Urothelium cell line (cell line): ENCODE measurements around the gene COL5A1.
"Not testable (repeated sequence)": the region's sequence is repeated elsewhere in the genome, so short reads cannot be mapped to it uniquely, and the experiment has no call there.

ENCODE experiments used
- DNase-seq: peaks from one replicate; pipeline ENCODE4 v3.0.0; 2011; ENCODE audit warnings: low spot score, mixed read lengths
- FAIRE-seq: peaks from 2 replicates; lab custom pipeline; 2011; peaks lifted over from hg19 to GRCh38; lab: Jason Lieb, UNC

The COL5A1 gene

GRCh38 chr9:134705786-134706185, 64.2 kb downstream of the COL5A1 start:
- FAIRE-seq, result no peak

GRCh38 chr9:134706522-134706921, 64.9 kb downstream of the COL5A1 start:
- DNase-seq (no peak), FAIRE-seq (no peak)

More at GRCh38 chr9:134705786-134706185, 64.2 kb downstream of the COL5A1 start:
- DNase-seq, result no peak

- FAIRE-seq (no peak), DNase-seq (no peak)
These were observed 65.6 kb downstream of the COL5A1 start for GRCh38 chr9:134707031-134707680.

GRCh38 chr9:134707731-134708671, 66.4 kb downstream of the COL5A1 start:
- DNase-seq (no peak), FAIRE-seq (no peak)

GRCh38 chr9:134708672-134709038, 67.1 kb downstream of the COL5A1 start:
- FAIRE-seq (no peak), DNase-seq (no peak)

- no peak for FAIRE-seq
These were observed 68.1 kb downstream of the COL5A1 start for GRCh38 chr9:134709512-134710270.

GRCh38 chr9:134710271-134710540, 68.6 kb downstream of the COL5A1 start:
- DNase-seq, result no peak
- no peak for FAIRE-seq

More at GRCh38 chr9:134709512-134710270, 68.1 kb downstream of the COL5A1 start:
- DNase-seq, result peak; percentile 54

GRCh38 chr9:134710901-134711300, 69.3 kb downstream of the COL5A1 start:
- FAIRE-seq (no peak), DNase-seq (no peak)

- DNase-seq, result no peak
- FAIRE-seq, result no peak
These were observed 70.6 kb downstream of the COL5A1 start for GRCh38 chr9:134712243-134712642.

GRCh38 chr9:134712926-134713325, 71.3 kb downstream of the COL5A1 start:
- DNase-seq (no peak), FAIRE-seq (no peak)

GRCh38 chr9:134715536-134715935, 73.9 kb downstream of the COL5A1 start:
- not testable (repeated sequence) for FAIRE-seq

GRCh38 chr9:134716067-134716466, 74.5 kb downstream of the COL5A1 start:
- no peak for FAIRE-seq
- no peak for DNase-seq

More at GRCh38 chr9:134715536-134715935, 73.9 kb downstream of the COL5A1 start:
- DNase-seq, result not testable (repeated sequence)

GRCh38 chr9:134717056-134717455, 75.5 kb downstream of the COL5A1 start:
- no peak for FAIRE-seq
- no peak for DNase-seq

GRCh38 chr9:134717924-134718645, 76.5 kb downstream of the COL5A1 start:
- FAIRE-seq (no peak), DNase-seq (no peak)

- FAIRE-seq (no peak), DNase-seq (no peak)
These were observed 77.7 kb downstream of the COL5A1 start for GRCh38 chr9:134719331-134719730.

GRCh38 chr9:134720136-134720753, 78.6 kb downstream of the COL5A1 start:
- DNase-seq (no peak), FAIRE-seq (no peak)

- FAIRE-seq (no peak), DNase-seq (no peak)
These were observed 79.2 kb downstream of the COL5A1 start for GRCh38 chr9:134720796-134721195.

GRCh38 chr9:134721344-134721743, 79.7 kb downstream of the COL5A1 start:
- FAIRE-seq (no peak), DNase-seq (no peak)

GRCh38 chr9:134722120-134722701, 80.6 kb downstream of the COL5A1 start:
- FAIRE-seq (no peak), DNase-seq (no peak)

GRCh38 chr9:134723037-134723436, 81.4 kb downstream of the COL5A1 start:
- no peak for FAIRE-seq
- DNase-seq, result no peak
